Naive thymus-derived CD4-positive, alpha-beta T cell (primary cell): ENCODE data around the gene SHB. TPM values are rescaled to one million over a fixed set of nuclear protein-coding genes. Genes with fewer than 3 reads are reported as not detected.
"Not testable (repeated sequence)": the region's sequence is repeated elsewhere in the genome, so short reads cannot be mapped to it uniquely, and the experiment has no call there.

Experiments used
- ATAC-seq: fragments of 150-1000 bp; cut with Tn5 transposase; 2 replicates; pipeline ENCODE4 v1.10.0; 2021; ENCODE audit warnings: mild to moderate bottlenecking, moderate library complexity
- CTCF ChIA-PET: fragments of 350-600 bp; sonication (Branson Sonifier 250); formaldehyde crosslinking; loops from one replicate; lab custom pipeline; 2021; ENCODE audit warnings: antibody characterized with exemption; lab: Charles Lee
- POLR2A ChIA-PET: fragments of 350-600 bp; sonication (Branson Sonifier 250); formaldehyde crosslinking; loops from one replicate; lab custom pipeline; 2021; ENCODE audit warnings: antibody characterized with exemption, inconsistent platforms; lab: Charles Lee
- DNase-seq, 9 donors: peaks; one replicate each; pipeline versions ENCODE4 v3.0.0 to v3.0.0-alpha.2; 2020 to 2022; ENCODE audit warnings: mixed read lengths in 1 of 9
- H3K27ac ChIP-seq: one replicate; pipeline ENCODE4 v1.7.0; 2013; ENCODE audit warnings: mild to moderate bottlenecking, low read depth, low read length, moderate library complexity
- H3K27me3 ChIP-seq, 2 donors: one replicate each; pipeline ENCODE4 v1.7.0; 2013; ENCODE audit warnings: low read length in 2 of 2, mild to moderate bottlenecking in 2 of 2, moderate library complexity in 2 of 2; ENCODE audit not compliant: control insufficient read depth in 2 of 2, insufficient read depth in 2 of 2
- H3K36me3 ChIP-seq, 3 experiments: 1 replicate in 2 of 3; 2 replicates in 1 of 3; pipeline ENCODE4 v1.7.0; 2013; ENCODE audit warnings: low read length in 3 of 3, mild to moderate bottlenecking in 3 of 3, moderate library complexity in 1 of 3; ENCODE audit not compliant: insufficient read depth in 3 of 3, control insufficient read depth in 2 of 3
- H3K4me1 ChIP-seq, 2 donors: one replicate each; pipeline ENCODE4 v1.7.0; 2013; ENCODE audit warnings: low read length in 2 of 2, mild to moderate bottlenecking in 2 of 2, moderate library complexity in 1 of 2; ENCODE audit not compliant: control insufficient read depth in 2 of 2, insufficient read depth in 2 of 2
- H3K4me3 ChIP-seq: 2 replicates; pipeline ENCODE4 v1.7.0; 2013; ENCODE audit warnings: mild to moderate bottlenecking, low read length
- H3K9me3 ChIP-seq, 3 experiments: 1 replicate in 2 of 3; 2 replicates in 1 of 3; pipeline ENCODE4 v1.7.0; 2013; ENCODE audit warnings: low read length in 3 of 3; ENCODE audit not compliant: control insufficient read depth in 2 of 3
- H3K27ac Mint-ChIP-seq, 9 donors: one replicate each; pipeline ENCODE4 v1.8.0; 2020 to 2022; ENCODE audit warnings: mixed read lengths in 9 of 9, mild to moderate bottlenecking in 8 of 9, moderate library complexity in 5 of 9, inconsistent platforms in 2 of 9
- H3K27me3 Mint-ChIP-seq, 5 donors: one replicate each; pipeline ENCODE4 v1.8.0; 2021 to 2022; ENCODE audit warnings: mixed read lengths in 5 of 5, mild to moderate bottlenecking in 1 of 5
- H3K36me3 Mint-ChIP-seq, 5 donors: one replicate each; pipeline ENCODE4 v1.8.0; 2020 to 2022; ENCODE audit warnings: mixed read lengths in 5 of 5, mild to moderate bottlenecking in 3 of 5, inconsistent platforms in 1 of 5
- H3K4me1 Mint-ChIP-seq, 7 donors: one replicate each; pipeline ENCODE4 v1.8.0; 2020 to 2022; ENCODE audit warnings: mixed read lengths in 7 of 7, mild to moderate bottlenecking in 3 of 7, inconsistent platforms in 1 of 7
- H3K4me3 Mint-ChIP-seq, 10 donors: one replicate each; pipeline ENCODE4 v1.8.0; 2020 to 2022; ENCODE audit warnings: mild to moderate bottlenecking in 10 of 10, mixed read lengths in 10 of 10, moderate library complexity in 6 of 10, inconsistent platforms in 2 of 10
- H3K9me3 Mint-ChIP-seq, 11 donors: one replicate each; pipeline ENCODE4 v1.8.0; 2020 to 2022; ENCODE audit warnings: mixed read lengths in 11 of 11, mild to moderate bottlenecking in 4 of 11, inconsistent platforms in 1 of 11, moderate library complexity in 1 of 11
- intact Hi-C, 2 donors: fragments of 100-400 bp; cut with micrococcal nuclease; formaldehyde crosslinking; loops; one replicate each; pipeline ENCODE4 v1.15.1; 2023
- polyA plus RNA-seq, 2 donors: library from polyadenylated mRNA; unstranded; fragments of 300-500 nt; fragmentation: Illumina TruSeq; gene quantifications; one replicate each; pipeline ENCODE4 v1.2.3, GENCODE V29; 2021
- total RNA-seq, 6 experiments: library from RNA in 5 of 6; stranded (reverse) in 5 of 6; gene quantifications; 1 replicate in 5 of 6; 2 replicates in 1 of 6; pipeline ENCODE4 v1.2.3 and lab custom pipeline; 2021 to 2026

SHB gene
- total and polyA plus RNA-seq, 7 experiments from 2014 or later = 0.15 to 2.0 (median 0.68) TPM

GRCh38 chr9:37887977-37888583 lies 180.9 kb downstream of the SHB start:
- H3K27me3 Mint-ChIP-seq, H3K4me1 Mint-ChIP-seq, H3K27ac ChIP-seq, ATAC-seq, H3K4me3 Mint-ChIP-seq, H3K27me3 ChIP-seq, H3K4me1 ChIP-seq, CTCF ChIA-PET, DNase-seq, H3K9me3 Mint-ChIP-seq, POLR2A ChIA-PET, H3K4me3 ChIP-seq, H3K9me3 ChIP-seq, H3K27ac Mint-ChIP-seq, intact Hi-C loops: not testable (repeated sequence)
- H3K36me3 ChIP-seq = peaks cover 0 to 25% (median 0%) of the 10 kb centered on the region in 3 experiments
- peaks cover 3 to 49% (median 31%) of the 10 kb centered on the region in 5 donors for H3K36me3 Mint-ChIP-seq

GRCh38 chr9:37880916-37881479 lies 188.0 kb downstream of the SHB start:
- peaks cover 0 to 10% (median 0%) of the 10 kb centered on the region in 7 donors for H3K4me1 Mint-ChIP-seq
- ChIA-PET CTCF (interaction anchor here (0.9 kb wide), 1 partner anchor 9 kb away, joined by 3 read pairs; no protein-coding TSS in a partner anchor), POLR2A (no interaction called here)
- intact Hi-C loops = no loop called here
- no peaks in the 10 kb centered on the region for H3K27me3 ChIP-seq
- no peak overlapping the region for H3K27ac ChIP-seq
- H3K9me3 ChIP-seq = no peaks in the 10 kb centered on the region
- no peak for ATAC-seq
- H3K27ac Mint-ChIP-seq = peak overlapping the region in 1 of 9 donors; percentile 51
- no peak overlapping the region for H3K4me3 Mint-ChIP-seq
- peaks cover 4 to 27% (median 21%) of the 10 kb centered on the region in 5 donors for H3K36me3 Mint-ChIP-seq
- no peaks in the 10 kb centered on the region for H3K4me1 ChIP-seq
- no peak for DNase-seq
- H3K36me3 ChIP-seq = peaks cover 0 to 19% (median 0%) of the 10 kb centered on the region in 3 experiments
- H3K9me3 Mint-ChIP-seq = no peaks in the 10 kb centered on the region
- H3K4me3 ChIP-seq = no peak overlapping the region
- H3K27me3 Mint-ChIP-seq = no peaks in the 10 kb centered on the region

- ChIA-PET POLR2A (no interaction called here), CTCF (no interaction called here)
- Mint-ChIP-seq H3K36me3 (peaks cover 4 to 25% (median 19%) of the 10 kb centered on the region in 5 donors), H3K27me3 (no peaks in the 10 kb centered on the region), H3K27ac (no peak overlapping the region), H3K9me3 (no peaks in the 10 kb centered on the region), H3K4me3 (no peak overlapping the region), H3K4me1 (peaks cover 0 to 2% (median 0%) of the 10 kb centered on the region in 7 donors)
- H3K4me3 ChIP-seq = no peak overlapping the region
- no peak overlapping the region for H3K27ac ChIP-seq
- DNase-seq = no peak
- peaks cover 0 to 16% (median 0%) of the 10 kb centered on the region in 3 experiments for H3K36me3 ChIP-seq
- intact Hi-C loops = no loop called here
- H3K9me3 ChIP-seq = no peaks in the 10 kb centered on the region
- H3K27me3 ChIP-seq = no peaks in the 10 kb centered on the region
- no peaks in the 10 kb centered on the region for H3K4me1 ChIP-seq
- ATAC-seq = no peak
Measured at GRCh38 chr9:37876376-37876775, 192.7 kb downstream of the SHB start.

GRCh38 chr9:37873955-37874354 lies 195.1 kb downstream of the SHB start:
- Mint-ChIP-seq H3K27me3 (no peaks in the 10 kb centered on the region), H3K4me3 (no peak overlapping the region), H3K36me3 (peaks cover 3 to 13% (median 11%) of the 10 kb centered on the region in 5 donors), H3K9me3 (no peaks in the 10 kb centered on the region), H3K27ac (no peak overlapping the region), H3K4me1 (peaks cover 0 to 2% (median 0%) of the 10 kb centered on the region in 7 donors)
- H3K9me3 ChIP-seq = no peaks in the 10 kb centered on the region
- no peaks in the 10 kb centered on the region for H3K27me3 ChIP-seq
- ChIA-PET CTCF (no interaction called here), POLR2A (no interaction called here)
- no peak overlapping the region for H3K4me3 ChIP-seq
- H3K4me1 ChIP-seq = no peaks in the 10 kb centered on the region
- ATAC-seq = no peak
- no peak overlapping the region for H3K27ac ChIP-seq
- no peak for DNase-seq
- intact Hi-C loops = no loop called here
- H3K36me3 ChIP-seq = peaks cover 0 to 4% (median 0%) of the 10 kb centered on the region in 3 experiments

- ATAC-seq (no peak), DNase-seq (no peak)
- Histone ChIP-seq H3K27ac (no peak overlapping the region), H3K4me1 (no peaks in the 10 kb centered on the region), H3K36me3 (no peaks in the 10 kb centered on the region), H3K4me3 (no peak overlapping the region), H3K9me3 (no peaks in the 10 kb centered on the region), H3K27me3 (no peaks in the 10 kb centered on the region)
- H3K36me3 Mint-ChIP-seq = peaks cover 0 to 18% (median 7%) of the 10 kb centered on the region in 5 donors
- no peak overlapping the region for H3K4me3 Mint-ChIP-seq
- H3K27ac Mint-ChIP-seq = no peak overlapping the region
- POLR2A ChIA-PET = no interaction called here
- CTCF ChIA-PET = no interaction called here
- intact Hi-C loops = no loop called here
- H3K27me3 Mint-ChIP-seq = no peaks in the 10 kb centered on the region
- peaks cover 0 to 2% (median 0%) of the 10 kb centered on the region in 7 donors for H3K4me1 Mint-ChIP-seq
- H3K9me3 Mint-ChIP-seq = no peaks in the 10 kb centered on the region
Measured at GRCh38 chr9:37870799-37871176, 198.2 kb downstream of the SHB start.

GRCh38 chr9:37870081-37870798 lies 198.8 kb downstream of the SHB start:
- ChIA-PET POLR2A (no interaction called here), CTCF (no interaction called here)
- Histone ChIP-seq H3K27ac (no peak overlapping the region), H3K4me3 (no peak overlapping the region), H3K36me3 (no peaks in the 10 kb centered on the region), H3K4me1 (no peaks in the 10 kb centered on the region), H3K27me3 (no peaks in the 10 kb centered on the region), H3K9me3 (no peaks in the 10 kb centered on the region)
- Mint-ChIP-seq H3K27me3 (no peaks in the 10 kb centered on the region), H3K27ac (no peak overlapping the region), H3K4me3 (no peak overlapping the region), H3K9me3 (no peaks in the 10 kb centered on the region), H3K36me3 (peaks cover 0 to 15% (median 7%) of the 10 kb centered on the region in 5 donors), H3K4me1 (peaks cover 0 to 2% (median 0%) of the 10 kb centered on the region in 7 donors)
- ATAC-seq (no peak), DNase-seq (no peak)
- intact Hi-C loops = no loop called here
